PFSK-1 (cell line): ENCODE measurements around the gene DDX42.

ENCODE experiments used
- POLR2AphosphoS5 ChIP-seq: IDR thresholded peaks from 2 replicates; pipeline ENCODE4 v1.6.1; 2012; ENCODE audit warnings: low read depth, mild to moderate bottlenecking, control low read depth, low read length, moderate library complexity
- TAF1 ChIP-seq: IDR thresholded peaks from 2 replicates; pipeline ENCODE4 v1.6.1; 2012; ENCODE audit warnings: low read length, control low read depth, borderline replicate concordance; ENCODE audit not compliant: insufficient read depth

GRCh38 chr17:63760771-63761539 is 13.0 kb upstream of the DDX42 start:
- no peak for TF ChIP-seq POLR2AphosphoS5
- no peak for TF ChIP-seq TAF1
